Bronchial epithelial cell (primary cell): ENCODE results near the gene ART1. TPM values are rescaled to one million over a fixed set of nuclear protein-coding genes. Genes with fewer than 3 reads are reported as not detected.
A peak's percentile ranks its signal among the peaks of the same experiment; 100 is the strongest.

ENCODE experiments used
- DNase-seq: peaks from one replicate; pipeline ENCODE4 v3.0.0-alpha.2; 2010; ENCODE audit warnings: low read depth
- FAIRE-seq: peaks from 2 replicates; lab custom pipeline; 2011; peaks lifted over from hg19 to GRCh38; lab: Jason Lieb, UNC
- H3K27me3 ChIP-seq: 2 replicates; pipeline ENCODE4 v1.5.1; 2011; ENCODE audit warnings: low read length; ENCODE audit not compliant: control insufficient read depth, insufficient read depth
- H3K36me3 ChIP-seq: 2 replicates; pipeline ENCODE4 v1.5.1; 2011; ENCODE audit warnings: low read length; ENCODE audit not compliant: control insufficient read depth, insufficient read depth
- H3K4me3 ChIP-seq: 2 replicates; pipeline ENCODE4 v1.5.1; 2011; ENCODE audit warnings: mild to moderate bottlenecking, low read depth, low read length, control low read depth
- CTCF ChIP-seq: IDR thresholded peaks from 2 replicates; pipeline ENCODE4 v1.5.1; 2011; ENCODE audit warnings: mild to moderate bottlenecking, moderate library complexity, low read length, control low read depth, inconsistent platforms; ENCODE audit not compliant: insufficient read depth, severe bottlenecking
- total RNA-seq: library from RNA; depleted of rRNA; stranded (reverse); fragments of >200 nt; gene quantifications from 2 replicates; pipeline ENCODE4 v1.2.1, GENCODE V29; 2014

Gene ART1
- total RNA-seq, 1 donor from 2014 or later: not detected

GRCh38 chr11:3626250-3626960 is 18.5 kb upstream of the ART1 start:
- Histone ChIP-seq H3K27me3 (no peaks in the 10 kb centered on the region), H3K36me3 (no peaks in the 10 kb centered on the region), H3K4me3 (no peak overlapping the region)
- FAIRE-seq (no peak), DNase-seq (no peak)
- no peak for TF ChIP-seq CTCF

- FAIRE-seq: no peak
Observed at GRCh38 chr11:3627291-3627690, 17.6 kb upstream of the ART1 start.

GRCh38 chr11:3631331-3631730 is 13.6 kb upstream of the ART1 start:
- no peak overlapping the region for H3K4me3 ChIP-seq
- no peaks in the 10 kb centered on the region for H3K36me3 ChIP-seq
- DNase-seq (peak; percentile 27), FAIRE-seq (no peak)
- TF ChIP-seq CTCF: no peak
- H3K27me3 ChIP-seq: no peaks in the 10 kb centered on the region

More at GRCh38 chr11:3627291-3627690, 17.6 kb upstream of the ART1 start:
- peak; percentile 33 for DNase-seq
- Histone ChIP-seq H3K36me3 (no peaks in the 10 kb centered on the region), H3K27me3 (no peaks in the 10 kb centered on the region), H3K4me3 (no peak overlapping the region)
- TF ChIP-seq CTCF: no peak

- DNase-seq: no peak
- FAIRE-seq: no peak
- no peak overlapping the region for H3K4me3 ChIP-seq
- no peaks in the 10 kb centered on the region for H3K27me3 ChIP-seq
- TF ChIP-seq CTCF: no peak
- H3K36me3 ChIP-seq: no peaks in the 10 kb centered on the region
Observed at GRCh38 chr11:3632070-3632660, 12.8 kb upstream of the ART1 start.

- FAIRE-seq (no peak), DNase-seq (no peak)
- TF ChIP-seq CTCF: no peak
- no peak overlapping the region for H3K4me3 ChIP-seq
- H3K27me3 ChIP-seq: no peaks in the 10 kb centered on the region
- H3K36me3 ChIP-seq: no peaks in the 10 kb centered on the region
Observed at GRCh38 chr11:3635641-3636375, 9.1 kb upstream of the ART1 start.
